HG03520 (cell line): ENCODE results near the gene PFKL.

Source experiments
- ATAC-seq: cut with Tn5 transposase; IDR thresholded peaks from one replicate; pipeline ENCODE4 v1.9.1; 2021; ENCODE audit warnings: mild to moderate bottlenecking, moderate library complexity; ENCODE audit not compliant: unreplicated experiment

The PFKL gene

DNA sequence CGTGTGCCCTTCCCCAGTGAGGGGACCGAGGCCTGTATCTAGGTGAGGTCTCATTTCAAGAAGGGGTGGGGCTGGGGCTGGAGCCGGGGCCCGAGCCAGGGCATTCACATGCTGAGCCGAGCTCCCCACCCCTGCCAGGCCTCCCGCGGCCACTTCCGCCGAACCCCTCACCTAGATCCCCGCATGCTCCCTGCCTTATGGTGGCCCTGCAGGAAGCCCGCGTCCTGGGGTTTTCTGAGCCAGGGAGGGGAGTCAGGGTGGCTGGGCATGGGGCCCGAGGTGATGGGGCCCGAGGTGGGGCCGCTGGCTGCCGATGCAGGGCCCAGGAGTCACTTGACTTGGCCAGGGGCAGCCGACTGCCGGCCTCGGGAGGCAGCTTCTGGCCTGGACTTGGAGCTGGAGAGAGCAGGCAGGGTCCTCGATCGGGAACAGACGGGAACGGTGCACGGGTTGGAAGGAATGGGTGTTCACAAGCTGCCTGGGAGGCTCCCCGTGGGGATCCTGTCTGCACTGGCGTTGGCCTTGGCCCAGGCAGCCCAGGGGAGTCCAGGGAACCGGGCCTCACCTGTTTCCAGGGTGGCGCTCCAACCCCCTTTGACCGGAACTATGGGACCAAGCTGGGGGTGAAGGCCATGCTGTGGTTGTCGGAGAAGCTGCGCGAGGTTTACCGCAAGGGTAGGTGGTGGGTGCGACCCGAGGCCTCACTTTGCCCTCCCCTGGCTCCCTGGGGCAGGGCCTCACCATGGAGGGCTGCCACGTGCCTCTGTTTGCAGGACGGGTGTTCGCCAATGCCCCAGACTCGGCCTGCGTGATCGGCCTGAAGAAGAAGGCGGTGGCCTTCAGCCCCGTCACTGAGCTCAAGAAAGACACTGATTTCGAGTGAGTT is 25.8 kb downstream of the PFKL start:
- no peak for ATAC-seq

DNA sequence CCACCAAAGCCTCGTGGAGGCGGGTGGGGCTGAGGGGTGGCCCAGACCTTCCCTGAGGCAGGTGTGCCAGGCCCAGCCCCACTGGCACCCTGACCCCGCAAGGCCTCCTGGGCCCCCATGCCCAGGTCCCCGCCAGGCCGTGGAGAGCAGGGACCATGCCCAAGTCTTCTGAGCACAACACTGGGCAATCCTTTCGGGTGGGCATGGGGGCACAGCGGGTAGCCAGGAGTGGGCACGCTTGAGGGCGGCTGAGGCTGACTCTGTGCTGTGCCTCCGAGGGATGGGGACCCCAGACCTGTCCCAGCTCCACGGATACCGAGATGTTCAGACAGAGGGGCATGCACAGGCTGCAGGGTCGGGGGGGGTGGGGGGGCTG is 26.4 kb downstream of the PFKL start:
- no peak for ATAC-seq

DNA sequence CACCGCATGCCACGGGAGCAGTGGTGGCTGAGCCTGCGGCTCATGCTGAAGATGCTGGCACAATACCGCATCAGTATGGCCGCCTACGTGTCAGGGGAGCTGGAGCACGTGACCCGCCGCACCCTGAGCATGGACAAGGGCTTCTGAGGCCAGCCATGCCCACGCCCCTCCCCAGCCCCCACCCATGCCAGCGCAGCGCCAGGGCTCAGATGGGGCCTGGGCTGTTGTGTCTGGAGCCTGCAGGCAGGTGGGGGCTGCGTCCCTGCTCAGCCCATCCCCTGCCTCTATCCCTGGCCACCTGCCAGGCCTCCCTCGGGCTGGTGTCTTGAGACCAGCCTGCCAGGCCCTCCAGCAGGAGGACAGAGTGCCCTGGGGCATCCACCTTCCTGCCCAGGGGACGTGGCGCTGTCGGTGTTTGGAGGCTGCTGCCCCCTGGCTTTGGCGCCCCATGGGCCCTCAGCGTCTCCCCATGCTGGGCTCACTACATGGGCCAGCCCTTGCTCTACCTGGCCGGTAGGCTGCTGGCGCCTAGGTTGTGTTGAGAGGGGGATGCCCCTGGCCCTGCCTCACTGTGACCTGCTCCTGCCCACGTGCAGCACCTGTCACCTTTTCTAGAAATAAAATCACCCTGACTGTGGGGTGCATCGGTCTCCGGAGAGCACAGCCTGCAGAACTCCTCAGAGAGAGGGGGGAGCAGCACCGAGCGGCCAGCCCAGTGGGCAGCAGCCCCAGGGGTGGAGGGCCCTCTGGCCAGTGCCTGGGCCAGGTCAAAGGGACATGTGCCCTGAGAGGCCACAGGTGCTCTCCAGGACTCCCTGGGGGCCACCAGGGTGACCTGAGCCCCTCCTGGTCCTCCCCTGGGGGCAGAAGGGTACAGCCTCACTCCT is 27.1 kb downstream of the PFKL start:
- ATAC-seq: no peak

DNA sequence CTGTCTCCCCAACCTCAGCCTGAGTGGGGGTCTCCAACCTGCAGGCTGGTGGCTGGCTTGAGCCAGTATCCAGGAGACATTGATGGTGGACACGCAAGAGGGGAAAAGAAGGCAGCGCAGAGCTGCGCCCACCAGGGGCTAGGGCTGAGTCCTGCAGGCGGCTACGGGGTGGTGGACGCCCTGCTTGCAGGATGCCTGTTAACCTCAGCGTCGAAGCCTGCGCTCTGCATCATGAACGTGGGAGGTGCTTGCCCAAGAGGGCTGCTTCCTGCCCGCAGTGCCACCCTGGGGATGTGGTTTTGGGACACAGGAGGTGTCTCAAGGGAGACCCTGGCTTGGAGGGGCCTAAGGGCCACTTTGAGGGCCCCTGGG is 27.7 kb downstream of the PFKL start:
- no peak for ATAC-seq

DNA sequence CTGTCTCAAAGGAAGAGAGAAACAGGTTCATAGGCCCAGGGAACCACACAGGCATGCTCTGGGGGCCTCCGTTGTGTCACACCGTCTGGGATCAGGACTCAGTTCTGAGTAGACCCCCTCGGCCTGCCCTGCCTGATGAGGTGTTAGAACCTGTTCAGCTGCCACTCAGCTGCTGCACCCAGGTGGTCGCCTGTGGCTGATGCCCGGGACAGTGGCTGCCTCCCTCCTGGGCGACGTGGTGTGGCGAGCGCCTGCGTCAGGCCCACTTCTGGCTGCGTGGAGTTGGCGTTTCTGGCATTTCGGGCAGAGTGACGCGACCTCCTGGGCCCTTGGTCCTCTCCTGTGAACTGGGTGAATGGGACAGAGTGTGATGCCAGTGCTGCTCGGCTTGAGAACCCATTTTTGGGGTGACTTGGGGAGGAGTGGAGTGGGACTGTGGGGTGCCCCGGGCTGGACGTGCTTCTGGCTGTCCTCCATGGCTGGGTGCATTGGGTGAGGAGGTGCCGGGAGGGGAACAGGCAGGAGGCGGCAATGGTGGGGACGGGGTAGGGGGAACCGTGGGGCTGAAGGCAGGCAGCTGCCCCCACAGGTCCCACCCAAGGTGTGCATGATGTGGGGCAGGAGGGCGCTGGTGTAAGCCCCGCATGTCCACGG is 28.5 kb downstream of the PFKL start:
- no peak for ATAC-seq

DNA sequence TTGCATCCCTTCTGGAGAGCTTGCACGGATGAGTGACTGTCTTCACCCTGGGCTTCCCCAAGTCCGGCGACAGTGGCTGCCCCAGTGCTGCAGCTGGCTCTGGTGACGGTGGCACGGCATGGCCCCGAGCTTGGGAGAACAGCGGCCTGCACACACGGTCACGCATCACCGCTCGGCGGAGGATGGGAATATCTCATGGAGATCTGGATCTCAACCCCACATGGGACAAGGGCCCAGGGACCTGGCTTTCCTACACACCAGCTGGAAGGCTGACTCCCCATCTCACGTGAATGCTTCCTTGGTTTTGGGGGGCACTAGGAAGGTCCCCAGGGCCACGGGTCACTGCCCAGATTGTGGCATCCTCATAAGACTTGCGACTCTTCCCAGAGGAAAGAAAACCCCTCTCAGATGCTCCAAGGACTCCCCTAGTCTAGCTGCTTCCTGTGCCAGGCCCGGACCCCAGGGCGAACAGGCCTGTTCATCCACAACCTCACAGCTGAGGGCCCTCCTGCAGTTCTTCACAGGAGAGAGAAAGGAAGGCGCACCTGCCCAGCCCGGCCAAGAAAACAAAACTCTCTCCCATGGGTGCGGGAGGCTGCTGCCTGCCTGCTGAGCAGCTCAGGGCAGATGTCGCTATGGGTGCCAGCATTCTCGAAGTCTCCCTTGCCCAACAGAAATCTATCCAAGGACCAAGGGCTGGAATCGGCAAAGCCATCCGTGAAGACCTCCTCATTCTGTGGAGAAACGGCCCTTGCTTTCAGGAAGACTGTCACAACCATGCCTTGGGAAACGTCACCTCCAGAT is 29.4 kb downstream of the PFKL start:
- ATAC-seq: no peak

DNA sequence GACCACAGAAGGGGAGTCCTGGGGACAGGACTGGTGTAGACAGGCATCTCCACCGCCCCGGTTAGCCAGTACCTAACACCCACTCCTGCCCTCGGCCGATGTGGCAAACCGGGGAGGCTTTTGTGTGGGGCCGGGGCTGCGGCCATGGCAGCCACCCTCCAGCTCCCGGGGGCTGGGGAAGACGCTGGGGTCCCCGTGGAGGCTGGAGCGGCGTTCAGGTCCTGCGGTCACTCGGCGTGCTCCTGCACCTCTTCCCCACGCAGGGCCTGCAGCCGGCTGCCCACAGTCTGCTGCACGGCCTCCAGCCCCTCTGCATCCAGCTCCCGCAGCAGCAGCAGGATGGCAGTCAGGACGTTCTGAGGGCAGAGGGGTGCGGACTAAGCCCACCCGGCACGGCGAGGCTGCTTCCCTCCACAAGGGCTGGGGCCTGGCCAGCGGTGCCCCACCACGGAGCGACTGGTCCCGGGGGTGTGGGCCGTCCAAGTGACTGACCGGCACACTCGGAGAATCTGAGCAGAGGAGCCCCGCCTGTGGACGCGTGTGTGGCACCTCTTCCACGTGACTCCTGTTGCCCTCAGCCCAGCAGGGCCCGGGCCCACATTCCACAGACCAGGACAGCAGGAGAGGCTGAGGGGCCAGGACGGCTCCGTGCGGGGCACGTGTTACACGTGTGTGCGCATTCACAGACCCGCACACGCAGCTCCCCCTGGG is 30.3 kb downstream of the PFKL start:
- ATAC-seq: no peak

DNA sequence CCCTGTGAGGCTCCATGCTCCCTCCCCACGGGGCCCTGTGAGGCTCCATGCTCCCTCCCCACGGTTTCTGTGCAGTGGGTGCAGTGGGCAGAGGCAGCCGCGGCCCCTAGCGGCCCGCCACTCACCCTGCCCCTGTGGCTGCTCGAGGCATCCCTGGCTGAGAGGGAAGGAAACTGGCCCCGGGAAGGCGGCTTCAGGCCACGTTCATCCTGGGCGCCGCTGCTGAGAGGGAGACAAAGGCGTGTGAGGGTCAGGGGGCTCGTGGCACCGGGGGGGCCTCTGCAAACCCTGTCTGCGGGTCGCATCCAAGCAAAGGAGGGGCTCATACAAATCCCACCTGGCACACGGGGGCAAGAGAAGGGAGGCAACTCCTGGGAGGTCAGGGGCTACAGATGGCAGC is 30.8 kb downstream of the PFKL start:
- ATAC-seq: no peak

DNA sequence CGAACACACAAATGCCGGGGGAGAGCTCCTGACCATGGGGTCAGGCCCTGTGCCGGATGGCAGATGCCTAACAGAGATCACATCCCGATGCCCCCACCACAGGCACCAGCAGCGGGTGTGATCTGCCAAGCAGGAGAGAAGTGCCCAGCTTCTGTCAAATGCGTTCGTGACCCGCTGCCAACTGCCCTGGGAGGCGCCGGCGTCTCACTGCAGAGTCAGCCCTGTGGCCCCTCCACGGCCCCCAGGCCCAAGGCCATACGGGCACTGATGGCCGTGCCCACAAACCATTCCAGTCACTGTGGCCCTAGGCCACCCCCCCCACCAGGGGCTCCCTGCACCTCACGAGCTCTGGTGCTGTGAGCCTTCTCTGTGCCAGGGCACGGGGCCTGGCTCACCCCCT is 31.4 kb downstream of the PFKL start:
- ATAC-seq: no peak

DNA sequence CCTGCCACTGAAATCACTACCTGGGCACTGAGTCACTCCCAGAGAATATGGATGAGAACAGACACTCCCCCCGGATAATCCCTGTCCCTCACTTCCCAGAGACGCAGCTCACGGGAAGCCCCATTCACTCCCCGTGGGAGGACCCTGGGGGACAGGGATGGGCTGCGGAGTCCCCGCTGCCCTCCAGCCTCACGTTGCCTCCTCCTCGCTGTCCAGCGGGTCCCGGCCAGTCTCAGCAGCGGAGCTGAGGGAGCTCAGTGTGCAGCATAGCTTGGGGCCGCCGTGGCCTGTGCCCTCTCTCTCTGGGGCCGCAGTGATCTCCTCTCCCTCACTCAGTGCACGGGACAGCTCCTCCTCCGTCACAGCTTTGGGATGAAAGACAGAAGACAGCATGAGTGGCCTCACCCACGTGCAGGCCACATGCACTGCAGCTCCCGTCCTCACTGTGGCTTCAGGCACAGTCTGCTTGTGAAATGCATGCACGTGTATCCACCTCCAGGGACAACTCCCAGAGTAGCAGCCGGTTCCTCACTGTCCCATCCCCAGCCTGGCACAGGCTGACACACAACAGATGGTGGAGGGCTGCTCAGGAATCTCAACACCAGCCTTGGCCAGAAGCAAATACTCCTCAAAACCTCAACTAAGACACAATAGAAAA is 31.9 kb downstream of the PFKL start:
- ATAC-seq: no peak

DNA sequence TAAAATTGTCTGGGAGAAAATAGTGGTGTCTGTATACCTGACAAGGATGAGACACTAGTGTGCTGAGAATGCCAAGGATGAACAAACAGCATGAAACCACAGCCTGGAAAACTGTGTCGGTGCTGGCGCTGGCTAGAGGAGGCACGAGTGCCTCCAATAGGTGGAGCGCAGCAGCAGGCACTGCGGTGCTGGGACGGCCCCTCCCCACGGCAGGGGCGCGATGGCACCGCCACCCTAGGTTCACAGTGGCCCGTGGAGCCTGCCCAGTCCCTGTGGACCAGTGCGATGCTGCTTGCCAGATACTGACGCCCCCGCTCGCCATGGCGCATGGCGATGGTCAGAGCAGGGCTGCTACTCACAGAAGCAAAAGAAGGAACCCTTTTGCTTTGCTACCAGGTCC is 32.5 kb downstream of the PFKL start:
- ATAC-seq: no peak

DNA sequence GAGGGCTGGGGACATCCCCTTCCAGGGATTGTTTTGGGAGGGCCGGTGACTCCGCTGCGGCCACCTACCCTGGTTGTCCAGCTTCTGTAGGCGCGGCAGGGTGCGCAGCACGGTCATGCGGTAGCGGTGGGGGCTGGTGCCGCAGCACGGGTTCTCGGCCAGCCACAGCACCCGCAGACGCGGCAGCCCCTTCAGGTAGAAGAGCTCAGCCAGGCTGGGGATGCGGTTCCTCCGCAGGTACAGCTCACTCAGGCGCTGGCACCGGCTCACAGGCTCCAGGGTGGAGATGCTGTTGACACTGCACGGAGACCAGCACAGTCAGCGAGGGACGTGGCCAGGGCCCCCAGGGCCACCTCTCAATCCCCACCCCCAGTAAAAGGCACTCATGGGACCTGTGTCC is 33.1 kb downstream of the PFKL start:
- ATAC-seq: no peak

DNA sequence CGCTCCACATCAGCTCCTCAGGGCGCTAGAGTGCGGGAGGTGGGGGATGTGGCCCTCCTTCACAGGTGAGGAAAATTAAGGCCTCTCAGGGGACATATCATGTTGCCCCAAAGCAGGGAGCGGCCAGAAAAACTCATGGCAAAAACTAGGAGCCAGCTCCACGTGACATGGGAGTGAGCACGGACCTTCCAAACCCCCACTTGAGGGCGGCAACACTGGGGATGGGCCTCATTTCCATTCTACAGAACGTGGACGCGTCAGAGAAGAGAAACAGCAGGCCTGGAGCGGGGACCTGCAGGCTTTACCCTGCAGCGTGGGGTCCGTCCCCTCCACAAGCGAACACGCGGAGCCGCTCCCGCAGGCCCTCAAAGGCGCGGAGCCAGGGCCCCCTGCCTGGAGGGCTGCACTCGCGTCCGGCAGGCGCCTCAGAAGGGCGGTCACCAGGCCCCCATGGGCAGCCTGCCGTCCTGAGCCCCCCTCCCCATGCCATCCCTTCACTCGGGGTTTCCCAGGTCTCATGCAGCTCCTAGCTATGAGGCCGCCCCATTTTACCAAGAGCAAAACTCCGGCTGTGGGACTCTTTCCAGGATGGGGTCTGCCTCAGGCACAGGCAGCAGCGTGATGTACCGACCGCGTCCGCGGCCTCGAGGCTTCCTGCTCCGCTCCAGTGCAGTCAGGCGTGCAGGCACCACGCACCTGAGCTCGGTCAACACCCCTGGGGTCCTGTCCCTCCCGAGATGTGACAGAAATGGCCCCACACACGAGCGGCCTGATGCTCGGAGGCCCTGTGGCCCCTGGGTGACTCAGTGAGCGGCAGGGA is 33.9 kb downstream of the PFKL start:
- no peak for ATAC-seq

DNA sequence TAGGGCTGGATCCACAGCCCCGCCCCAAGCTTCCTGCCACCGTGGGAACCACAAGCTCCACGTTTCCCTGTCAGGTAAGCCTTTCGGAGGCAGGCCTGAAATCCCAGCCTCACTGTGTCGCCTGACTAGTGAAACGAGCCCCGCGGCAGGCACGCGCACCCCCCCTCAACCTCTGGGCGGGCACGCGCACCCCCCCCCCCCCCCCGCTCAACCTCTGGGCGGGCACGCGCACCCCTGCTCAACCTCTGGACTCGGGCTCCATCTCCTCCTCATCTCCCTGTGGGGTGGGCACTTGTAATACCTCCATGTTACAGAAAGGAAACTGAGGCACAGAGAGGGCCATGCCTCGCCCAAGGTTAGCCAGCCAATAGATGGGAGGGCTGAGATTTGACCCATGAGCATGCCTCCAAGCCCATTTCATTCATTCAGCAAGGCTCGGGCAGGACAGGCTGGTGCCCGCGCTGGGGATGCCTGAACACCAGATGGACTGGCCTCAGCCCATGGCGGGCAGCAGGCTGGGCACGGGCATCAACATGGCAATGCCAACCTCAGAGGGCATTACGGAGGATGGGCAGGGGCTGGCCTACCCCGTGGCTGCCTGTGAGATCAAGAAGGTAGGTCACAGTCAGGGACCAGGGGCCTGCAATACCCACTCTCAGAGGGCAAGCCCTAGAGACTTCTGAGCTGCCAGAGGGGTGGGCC is 34.6 kb downstream of the PFKL start:
- no peak for ATAC-seq

DNA sequence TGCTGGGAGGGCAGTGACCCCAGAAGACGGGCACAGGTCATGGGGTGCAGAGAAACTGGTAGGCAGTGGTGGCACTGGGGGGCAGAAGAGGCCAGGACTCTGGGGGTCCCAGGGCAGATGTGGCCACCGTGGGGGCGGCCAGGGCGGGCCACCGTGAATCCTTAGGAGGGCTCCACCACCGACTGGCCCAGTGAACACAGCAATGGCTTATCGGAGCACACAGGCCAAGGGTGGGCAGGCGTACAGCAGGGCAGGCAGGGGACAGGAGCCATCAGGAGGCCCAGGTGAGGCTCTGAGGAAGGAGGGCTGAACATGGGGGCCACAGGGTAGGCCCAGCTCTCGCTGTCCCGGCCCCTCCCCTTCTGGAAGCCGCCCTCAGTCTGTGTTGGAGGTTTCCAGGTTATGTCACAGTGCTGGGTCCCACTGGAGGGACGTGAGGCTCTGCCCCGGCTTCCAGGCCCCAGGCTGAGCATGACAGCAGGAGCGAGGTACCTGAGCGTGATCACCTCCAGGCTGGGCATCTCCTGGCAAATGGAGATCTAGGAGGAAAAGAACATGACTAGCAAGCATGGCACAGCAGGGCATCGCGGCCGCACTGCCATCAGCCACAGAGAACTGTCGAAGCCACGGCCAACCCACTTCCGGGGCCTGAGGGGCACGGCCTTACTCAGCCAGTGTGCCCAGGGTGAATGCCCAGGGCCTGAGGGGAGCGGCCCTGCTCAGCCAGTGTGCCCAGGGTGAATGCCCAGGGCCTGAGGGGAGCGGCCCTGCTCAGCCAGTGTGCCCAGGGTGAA is 35.6 kb downstream of the PFKL start:
- ATAC-seq: no peak

DNA sequence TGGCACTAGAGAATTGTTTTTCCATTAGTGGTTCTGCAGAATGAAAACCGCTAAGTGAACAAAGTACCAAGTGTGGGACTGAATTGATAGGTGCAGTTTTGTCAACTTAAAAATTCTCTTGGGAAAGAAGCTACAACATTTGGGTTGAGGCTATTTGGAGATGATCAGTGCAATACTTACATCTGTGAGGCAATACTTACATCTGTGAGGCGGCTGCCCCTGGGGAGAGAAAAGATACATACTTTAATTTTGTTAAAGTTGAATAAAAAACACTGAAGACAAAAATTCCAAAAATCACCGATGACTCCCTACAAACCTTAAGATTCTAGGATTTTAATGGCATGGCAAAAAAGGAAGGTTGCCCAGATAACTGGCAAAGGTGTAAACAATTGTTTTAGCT is 37.6 kb downstream of the PFKL start:
- ATAC-seq: no peak
